Measurements from ENCODE around the gene ZFP69B. TPM values are rescaled to one million over a fixed set of nuclear protein-coding genes. Genes with fewer than 3 reads are reported as not detected.

The ZFP69B gene
- total and polyA plus RNA-seq, 9 donors, result 0.60 to 3.4 (median 1.2) TPM

DNA sequence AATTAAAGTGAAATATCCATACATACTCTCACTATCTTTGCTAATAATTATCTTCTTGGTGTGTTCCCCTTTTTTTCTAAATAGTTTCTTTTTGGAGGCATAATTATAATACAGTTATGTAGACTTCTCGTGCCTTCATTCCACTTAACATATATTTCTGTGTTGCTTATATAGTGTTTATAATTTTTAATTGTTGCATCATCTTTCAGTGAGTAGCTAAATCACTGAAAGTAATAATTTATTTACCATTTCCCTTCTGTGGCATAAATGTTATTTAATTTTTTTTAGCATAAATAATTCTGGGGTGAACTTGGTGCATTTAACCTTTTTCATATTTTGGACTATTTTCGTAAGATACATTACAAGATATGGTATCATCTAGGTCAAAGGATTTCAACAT lies 38.4 kb upstream of the ZFP69B start:
- Histone ChIP-seq H3K27ac (no peak overlapping the region), H3K27me3 (no peaks in the 10 kb centered on the region), H3K4me1 (ENCODE audit: insufficient read depth) (no peaks in the 10 kb centered on the region), H3K9me3 (no peaks in the 10 kb centered on the region), H3K36me3 (no peaks in the 10 kb centered on the region), H3K4me3 (no peak overlapping the region)
- no peak for DNase-seq
- TF ChIP-seq, protein P1, sequence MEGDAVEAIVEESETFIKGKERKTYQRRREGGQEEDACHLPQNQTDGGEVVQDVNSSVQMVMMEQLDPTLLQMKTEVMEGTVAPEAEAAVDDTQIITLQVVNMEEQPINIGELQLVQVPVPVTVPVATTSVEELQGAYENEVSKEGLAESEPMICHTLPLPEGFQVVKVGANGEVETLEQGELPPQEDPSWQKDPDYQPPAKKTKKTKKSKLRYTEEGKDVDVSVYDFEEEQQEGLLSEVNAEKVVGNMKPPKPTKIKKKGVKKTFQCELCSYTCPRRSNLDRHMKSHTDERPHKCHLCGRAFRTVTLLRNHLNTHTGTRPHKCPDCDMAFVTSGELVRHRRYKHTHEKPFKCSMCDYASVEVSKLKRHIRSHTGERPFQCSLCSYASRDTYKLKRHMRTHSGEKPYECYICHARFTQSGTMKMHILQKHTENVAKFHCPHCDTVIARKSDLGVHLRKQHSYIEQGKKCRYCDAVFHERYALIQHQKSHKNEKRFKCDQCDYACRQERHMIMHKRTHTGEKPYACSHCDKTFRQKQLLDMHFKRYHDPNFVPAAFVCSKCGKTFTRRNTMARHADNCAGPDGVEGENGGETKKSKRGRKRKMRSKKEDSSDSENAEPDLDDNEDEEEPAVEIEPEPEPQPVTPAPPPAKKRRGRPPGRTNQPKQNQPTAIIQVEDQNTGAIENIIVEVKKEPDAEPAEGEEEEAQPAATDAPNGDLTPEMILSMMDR (IDR thresholded peaks at IDR 0.05), result no peak
- TF ChIP-seq POLR2A (IDR thresholded peaks at IDR 0.05), result no peak
- TF ChIP-seq EP300 (IDR thresholded peaks at IDR 0.05), result no peak
- intact Hi-C loops (cut with DNase I), result no loop called here
- 66 to 96% (median 94%) methylated on average over 2 of the region's 2 CpGs for WGBS, 3 donors

- H3K27me3 ChIP-seq, result no peaks in the 10 kb centered on the region
- intact Hi-C loops (cut with DNase I), result no loop called here
- no peak overlapping the region for H3K4me3 ChIP-seq
- no peaks in the 10 kb centered on the region for H3K9me3 ChIP-seq
- TF ChIP-seq EP300 (IDR thresholded peaks at IDR 0.05) (no peak), POLR2A (IDR thresholded peaks at IDR 0.05) (no peak)
- TF ChIP-seq, protein P1 (IDR thresholded peaks at IDR 0.05), result no peak
- no peak for DNase-seq
- WGBS, 3 donors, result 92 to 95% (median 95%) methylated on average over 6 of the region's 6 CpGs
- no peak overlapping the region for H3K27ac ChIP-seq
- H3K36me3 ChIP-seq, result no peaks in the 10 kb centered on the region
- no peaks in the 10 kb centered on the region for H3K4me1 ChIP-seq (ENCODE audit: insufficient read depth)
Observed at GRCh38 chr1:40413527-40414252, 36.6 kb upstream of the ZFP69B start.

DNA sequence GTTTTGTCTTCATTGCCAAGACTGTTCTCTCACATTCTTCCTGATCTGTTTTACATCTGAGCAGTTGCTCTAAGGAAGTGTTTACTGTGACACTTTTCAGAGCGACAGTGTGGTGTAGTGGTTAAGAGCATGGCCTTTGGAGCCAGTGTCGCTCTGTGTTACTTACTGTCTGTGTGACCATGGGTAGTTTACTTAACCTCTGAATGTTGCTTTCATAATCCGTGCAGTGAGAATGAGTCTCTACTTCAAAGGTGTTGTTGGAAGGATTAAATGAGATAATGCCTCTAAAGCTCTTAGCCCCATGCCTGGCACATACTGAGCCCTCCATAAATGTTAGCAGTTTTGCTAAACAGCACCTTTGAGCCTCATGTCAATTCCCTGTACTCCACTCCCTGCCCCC lies 35.9 kb upstream of the ZFP69B start:
- no peak for DNase-seq
- intact Hi-C loops (cut with DNase I), result no loop called here
- Histone ChIP-seq H3K27me3 (no peaks in the 10 kb centered on the region), H3K27ac (no peak overlapping the region), H3K4me3 (no peak overlapping the region), H3K36me3 (no peaks in the 10 kb centered on the region), H3K9me3 (no peaks in the 10 kb centered on the region), H3K4me1 (ENCODE audit: insufficient read depth) (no peaks in the 10 kb centered on the region)
- no peak for TF ChIP-seq POLR2A (IDR thresholded peaks at IDR 0.05)
- TF ChIP-seq, protein P1 (IDR thresholded peaks at IDR 0.05), result no peak
- TF ChIP-seq EP300 (IDR thresholded peaks at IDR 0.05), result no peak
- 90 to 94% (median 92%) methylated on average over 3 of the region's 3 CpGs for WGBS, 3 donors

- H3K4me1 ChIP-seq (ENCODE audit: insufficient read depth), result no peaks in the 10 kb centered on the region
- no peaks in the 10 kb centered on the region for H3K36me3 ChIP-seq
Observed at GRCh38 chr1:40416709-40417108, 33.6 kb upstream of the ZFP69B start.

More at GRCh38 chr1:40416709-40417108, 33.6 kb upstream of the ZFP69B start:
- Histone ChIP-seq H3K4me3 (no peak overlapping the region), H3K9me3 (no peaks in the 10 kb centered on the region), H3K27me3 (no peaks in the 10 kb centered on the region), H3K27ac (no peak overlapping the region)
- TF ChIP-seq EP300 (IDR thresholded peaks at IDR 0.05) (no peak), POLR2A (IDR thresholded peaks at IDR 0.05) (no peak)
- TF ChIP-seq, protein P1 (IDR thresholded peaks at IDR 0.05), result no peak
- no peak for DNase-seq
- 94 to 100% (median 98%) methylated on average over 4 of the region's 4 CpGs for WGBS, 3 donors
- intact Hi-C loops (cut with DNase I), result no loop called here
